ENCODE results near the gene GCC1. TPM values are rescaled to one million over a fixed set of nuclear protein-coding genes. Genes with fewer than 3 reads are reported as not detected.

GCC1 gene
- total RNA-seq, 4 donors from 2014 or later = 16.0 to 18.3 (median 17.9) TPM

- no peak overlapping the region for H3K27ac ChIP-seq
- peaks cover 0 to 25% of the 10 kb centered on the region in 2 donors for H3K27me3 ChIP-seq
- TF ChIP-seq POLR2A (IDR thresholded peaks at IDR 0.05) = no peak
- TF ChIP-seq EP300 (IDR thresholded peaks at IDR 0.05) = no peak
- no peak for TF ChIP-seq CTCF (IDR thresholded peaks at IDR 0.05)
- DNase-seq (ENCODE audit: low spot score in 2 of 2) = no peak
- peaks cover 0 to 6% (median 0%) of the 10 kb centered on the region in 4 donors for H3K4me1 ChIP-seq
- 87 to 94% methylated on average over 9 of the region's 9 CpGs for WGBS, 2 donors
- H3K36me3 ChIP-seq = no peaks in the 10 kb centered on the region
- no peak overlapping the region for H3K4me3 ChIP-seq
- no peaks in the 10 kb centered on the region for H3K9me3 ChIP-seq
Measured at GRCh38 chr7:127539116-127539515, 46.3 kb downstream of the GCC1 start.

- Histone ChIP-seq H3K27me3 (peaks cover 0 to 26% of the 10 kb centered on the region in 2 donors), H3K9me3 (no peaks in the 10 kb centered on the region), H3K4me1 (peaks cover 0 to 6% (median 0%) of the 10 kb centered on the region in 4 donors), H3K4me3 (no peak overlapping the region), H3K27ac (no peak overlapping the region), H3K36me3 (no peaks in the 10 kb centered on the region)
- WGBS, 2 donors = 2 to 14% methylated on average over 9 to 16 of the region's 16 CpGs
- TF ChIP-seq POLR2A (IDR thresholded peaks at IDR 0.05) (no peak), EP300 (IDR thresholded peaks at IDR 0.05) (no peak), CTCF (IDR thresholded peaks at IDR 0.05) (no peak)
- no peak for DNase-seq (ENCODE audit: low spot score in 2 of 2)
Measured at GRCh38 chr7:127536741-127537140, 48.7 kb downstream of the GCC1 start.

- Histone ChIP-seq H3K4me3 (no peak overlapping the region), H3K36me3 (no peaks in the 10 kb centered on the region), H3K4me1 (peaks cover 0 to 6% (median 0%) of the 10 kb centered on the region in 4 donors), H3K27ac (no peak overlapping the region), H3K27me3 (peaks cover 0 to 26% of the 10 kb centered on the region in 2 donors), H3K9me3 (no peaks in the 10 kb centered on the region)
- TF ChIP-seq POLR2A (IDR thresholded peaks at IDR 0.05) (no peak), EP300 (IDR thresholded peaks at IDR 0.05) (no peak), CTCF (IDR thresholded peaks at IDR 0.05) (no peak)
- DNase-seq (ENCODE audit: low spot score in 2 of 2) = no peak
- 43 to 81% methylated on average over 2 of the region's 2 CpGs for WGBS, 2 donors
Measured at GRCh38 chr7:127536394-127536691, 49.1 kb downstream of the GCC1 start.

GRCh38 chr7:127535546-127536393, 49.6 kb downstream of the GCC1 start:
- Histone ChIP-seq H3K27ac (no peak overlapping the region), H3K4me1 (peaks cover 0 to 6% (median 0%) of the 10 kb centered on the region in 4 donors), H3K4me3 (no peak overlapping the region), H3K36me3 (no peaks in the 10 kb centered on the region), H3K27me3 (peaks cover 0 to 26% of the 10 kb centered on the region in 2 donors), H3K9me3 (peaks cover 0 to under 1% (median 0%) of the 10 kb centered on the region in 4 donors)
- no peak for TF ChIP-seq CTCF (IDR thresholded peaks at IDR 0.05)
- 86 to 87% methylated on average over 11 of the region's 11 CpGs for WGBS, 2 donors
- no peak for DNase-seq (ENCODE audit: low spot score in 2 of 2)

GRCh38 chr7:127534636-127535035, 50.8 kb downstream of the GCC1 start:
- no peak for DNase-seq (ENCODE audit: low spot score in 2 of 2)
- TF ChIP-seq POLR2A (IDR thresholded peaks at IDR 0.05) = no peak
- TF ChIP-seq EP300 (IDR thresholded peaks at IDR 0.05) = no peak
- TF ChIP-seq CTCF (IDR thresholded peaks at IDR 0.05) = no peak
- H3K27me3 ChIP-seq = peaks cover 0 to 26% of the 10 kb centered on the region in 2 donors
- no peaks in the 10 kb centered on the region for H3K36me3 ChIP-seq
- no peak overlapping the region for H3K4me3 ChIP-seq
- H3K27ac ChIP-seq = no peak overlapping the region
- peaks cover 0 to 6% (median 0%) of the 10 kb centered on the region in 4 donors for H3K4me1 ChIP-seq
- peaks cover 0 to 12% (median 0%) of the 10 kb centered on the region in 4 donors for H3K9me3 ChIP-seq
- WGBS, 2 donors = 26 to 36% methylated on average over 5 of the region's 5 CpGs
